ENCODE data around the gene STARD5.

STARD5 gene

DNA sequence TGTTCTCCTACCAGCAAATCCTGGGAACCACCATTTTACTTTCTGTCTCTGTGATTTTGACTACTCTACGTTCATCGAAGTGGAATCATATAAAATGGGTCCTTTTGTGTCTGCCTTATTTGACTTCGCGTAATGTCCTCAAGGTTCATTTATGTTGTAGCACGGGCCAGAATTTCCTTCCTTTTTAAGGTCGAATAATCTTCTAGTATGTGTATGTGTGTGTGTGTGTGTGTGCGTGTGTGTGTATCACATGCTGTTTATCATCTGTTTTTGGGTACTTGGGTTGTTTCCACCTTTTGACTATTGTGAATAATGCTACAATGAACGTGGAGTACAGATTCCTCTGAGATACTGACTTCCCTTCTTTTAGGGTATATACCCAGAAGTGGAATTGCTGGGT is 35.3 kb downstream of the STARD5 start:
- no peak for DNase-seq

DNA sequence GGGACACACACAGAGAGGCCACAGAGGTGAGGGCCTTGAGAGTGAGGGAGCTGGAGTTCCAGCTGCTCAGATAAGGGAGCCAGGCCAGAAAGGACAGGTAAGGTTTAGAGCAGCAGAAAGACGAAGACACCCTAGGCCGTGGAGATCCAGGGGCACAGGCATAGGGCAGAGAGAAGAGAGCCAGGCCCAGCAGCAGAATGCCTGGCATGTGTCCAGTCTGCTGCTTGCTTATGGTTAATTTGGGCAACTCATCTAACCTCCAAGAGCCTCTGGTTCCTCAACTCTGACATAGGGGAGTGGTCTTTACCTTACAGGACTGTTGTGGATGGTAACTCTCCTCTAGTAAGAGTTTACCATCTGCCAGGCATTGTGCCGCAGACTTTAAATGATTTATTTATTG is 35.9 kb downstream of the STARD5 start:
- DNase-seq: no peak

DNA sequence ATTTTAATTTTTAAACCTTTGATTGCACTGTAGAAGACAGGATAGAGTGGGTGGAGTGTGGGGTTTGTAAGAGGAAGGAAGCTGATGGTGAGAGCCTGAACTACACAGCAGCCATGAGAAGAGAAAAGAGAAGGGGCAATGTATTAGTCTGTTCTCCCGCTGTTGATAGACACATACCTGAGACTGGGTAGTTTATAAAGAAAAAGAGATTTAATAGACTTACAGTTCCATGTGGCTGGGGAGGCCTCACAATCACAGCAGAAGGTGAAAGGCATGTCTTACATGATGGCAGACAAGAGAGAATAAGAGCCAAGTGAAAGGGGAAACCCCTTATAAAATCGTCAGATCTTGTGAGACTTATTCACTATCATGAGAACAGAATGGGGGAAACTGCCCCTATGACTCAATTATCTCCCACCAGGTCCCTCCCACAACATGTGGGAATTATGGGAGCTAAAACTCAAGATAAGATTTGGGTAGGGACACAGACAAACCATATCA is 37.3 kb downstream of the STARD5 start:
- DNase-seq: no peak

DNA sequence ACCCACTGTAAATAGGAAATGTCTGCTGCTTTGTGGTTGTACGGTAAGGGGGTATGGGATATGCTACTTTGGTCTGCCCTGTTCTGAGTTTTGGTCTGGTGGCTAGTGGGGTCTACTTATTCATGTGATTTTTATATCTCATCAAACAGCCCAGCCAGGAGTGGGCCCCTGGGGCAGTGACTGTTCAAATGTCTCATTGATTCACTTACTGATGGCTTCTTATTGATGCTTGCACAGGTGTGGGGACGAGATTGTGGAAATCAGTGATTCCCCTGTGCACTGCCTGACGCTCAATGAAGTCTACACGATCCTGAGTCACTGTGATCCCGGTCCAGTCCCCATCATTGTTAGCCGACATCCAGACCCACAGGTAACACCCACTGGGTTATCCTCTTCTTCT is 38.5 kb downstream of the STARD5 start:
- no peak for DNase-seq

DNA sequence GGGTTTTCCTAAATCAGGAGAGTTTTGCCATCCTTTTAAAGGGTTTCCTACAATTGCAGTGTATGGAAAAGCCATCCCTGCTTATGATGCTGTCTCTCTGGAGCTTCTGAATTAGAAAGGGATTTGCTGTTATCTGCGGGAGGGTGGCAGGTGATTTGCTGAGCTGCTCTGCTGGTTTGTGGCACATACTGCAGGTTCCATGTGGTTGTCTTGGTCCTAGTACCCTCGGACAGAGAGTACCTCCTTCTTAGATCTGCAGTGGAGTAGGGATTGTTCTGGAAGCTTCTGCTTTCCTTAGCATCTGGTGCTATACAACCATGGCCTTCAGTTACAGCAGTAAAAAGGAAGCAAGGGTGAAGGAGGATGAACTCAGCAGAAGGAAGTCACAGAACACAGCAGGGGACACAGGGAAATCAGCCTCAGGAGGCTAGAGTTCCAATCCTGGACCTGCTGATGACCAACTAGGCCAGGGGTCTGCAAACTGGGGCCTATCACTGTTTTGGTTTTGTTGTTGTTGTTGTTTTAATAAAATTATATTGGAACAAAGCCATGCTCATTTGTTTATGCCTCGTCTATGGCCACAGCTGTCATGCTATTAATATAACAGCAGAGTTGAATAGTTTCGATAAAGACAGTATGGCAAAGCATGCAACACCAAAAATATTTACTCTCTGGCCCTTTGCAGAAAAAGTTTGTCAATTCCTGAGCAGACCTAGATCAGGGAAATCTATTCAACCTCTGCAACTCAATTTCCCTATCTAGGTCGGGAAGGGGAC is 39.5 kb downstream of the STARD5 start:
- DNase-seq: no peak

DNA sequence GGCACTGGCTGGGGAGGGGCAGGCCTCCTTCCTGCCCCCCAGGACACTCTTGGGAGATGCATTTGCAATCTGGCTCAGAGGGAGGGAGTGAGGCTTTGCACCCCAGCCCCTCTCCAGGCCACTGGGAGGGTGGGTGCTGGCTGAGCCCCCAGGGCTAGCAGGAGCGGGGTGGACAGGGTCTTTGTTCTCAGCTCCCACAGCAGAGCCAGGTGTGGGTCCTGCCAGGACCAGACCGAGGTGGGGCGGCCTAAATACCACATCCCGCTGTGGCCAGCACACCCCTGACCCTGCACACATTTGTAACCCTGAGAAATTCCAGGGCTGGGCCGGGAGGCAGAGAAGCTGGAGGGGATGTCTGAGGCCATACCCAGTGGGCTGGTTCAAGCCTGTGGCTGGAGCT is 41.0 kb downstream of the STARD5 start:
- no peak for DNase-seq

DNA sequence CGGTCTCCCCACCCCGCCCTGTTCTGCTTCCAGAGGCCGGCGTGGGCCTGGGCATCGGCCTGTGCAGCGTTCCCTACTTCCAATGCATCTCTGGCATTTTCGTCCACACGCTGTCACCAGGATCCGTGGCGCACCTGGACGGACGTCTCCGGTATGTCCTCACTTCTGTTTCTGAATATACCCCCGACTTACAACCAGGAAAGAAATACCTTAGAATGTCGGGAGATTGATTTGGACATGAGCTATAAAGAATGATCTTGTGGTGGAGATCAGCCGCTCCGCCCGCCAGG is 41.4 kb downstream of the STARD5 start:
- no peak for DNase-seq

DNA sequence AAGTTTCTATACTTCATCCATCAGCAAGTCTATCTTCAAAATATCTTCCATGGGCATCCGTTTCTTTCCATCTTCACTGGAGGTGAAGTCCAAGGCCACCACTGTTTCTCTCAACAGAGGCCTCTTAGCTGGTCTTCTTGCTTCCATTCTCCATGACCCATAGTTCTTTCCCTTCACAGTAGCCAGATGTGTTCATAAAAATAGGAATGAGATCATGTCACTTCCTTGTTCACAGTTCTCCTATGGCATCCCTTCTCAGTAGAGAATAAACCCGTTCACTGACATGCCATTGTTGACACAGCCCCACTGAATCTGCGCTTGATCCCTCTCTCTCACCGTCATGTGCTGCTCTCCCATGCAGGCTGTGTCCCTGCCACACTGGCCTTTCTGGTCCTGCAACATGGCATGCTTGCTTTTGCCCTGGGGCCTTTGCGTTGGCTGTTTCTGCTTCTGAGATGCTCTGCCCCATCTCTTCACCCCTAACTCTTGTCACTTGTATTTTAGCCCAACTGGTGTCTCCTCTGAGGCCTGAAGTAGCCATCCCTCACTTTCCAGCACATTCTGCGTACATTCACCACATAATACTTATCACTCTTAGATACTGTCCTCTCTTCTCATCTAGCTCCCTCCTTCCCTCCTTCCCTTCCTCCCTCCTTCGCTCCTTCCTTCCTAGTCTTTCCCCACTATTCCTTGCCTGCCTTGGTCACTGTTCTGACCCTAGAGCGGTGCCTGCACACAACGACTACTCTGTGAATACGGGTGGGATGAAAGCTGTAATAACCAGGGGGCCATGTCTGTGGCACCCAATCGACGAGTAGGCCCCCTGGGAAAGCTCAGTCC is 42.0 kb downstream of the STARD5 start:
- DNase-seq: no peak

DNA sequence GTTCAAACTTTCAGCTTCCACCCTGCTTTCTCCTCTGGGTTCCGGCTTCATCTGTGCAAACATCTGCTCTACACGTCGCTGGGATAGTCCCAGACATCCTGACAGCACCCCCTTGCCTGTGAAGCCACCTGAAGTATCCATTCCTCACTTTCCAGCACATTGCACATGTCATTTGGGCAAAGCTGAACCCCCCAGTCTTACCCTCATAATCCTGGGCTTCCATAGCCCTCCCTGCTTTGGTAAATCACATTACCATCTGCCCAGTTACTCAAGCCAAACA is 42.5 kb downstream of the STARD5 start:
- no peak for DNase-seq

DNA sequence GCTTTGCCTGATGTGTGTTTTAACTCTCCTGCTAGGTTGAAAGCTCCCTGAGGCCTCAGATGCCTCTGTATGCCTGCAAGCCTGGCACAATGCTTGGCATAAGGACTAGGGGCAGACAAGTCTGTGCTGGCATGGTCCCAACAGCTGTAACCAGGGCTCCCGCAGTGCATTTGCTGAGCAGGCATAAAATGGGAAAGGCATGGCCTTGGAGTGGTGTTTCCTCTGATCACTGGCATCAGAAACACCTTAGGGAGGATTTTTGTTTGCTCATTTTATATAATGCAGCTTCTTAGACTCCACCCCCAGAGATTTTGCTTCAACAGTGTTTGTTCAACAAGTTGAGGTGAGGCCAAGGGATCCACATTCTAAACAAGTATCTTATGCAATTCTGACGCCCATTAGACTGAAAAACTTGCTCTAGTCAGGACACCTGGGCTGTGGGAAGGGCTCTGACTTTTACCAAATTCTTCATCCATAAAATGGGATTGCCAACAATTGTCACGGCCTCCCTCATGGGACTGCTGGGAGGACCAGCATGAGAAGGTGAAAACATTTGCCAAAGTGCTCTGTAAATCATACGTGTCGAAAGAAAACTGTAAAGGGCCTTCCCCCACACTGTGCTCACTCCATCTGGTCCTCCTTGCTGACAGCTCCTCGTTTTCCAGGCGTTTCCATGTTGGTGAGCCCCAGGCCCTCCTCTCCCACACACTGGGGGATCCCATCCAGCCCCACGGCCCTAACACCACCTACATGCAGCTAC is 43.1 kb downstream of the STARD5 start:
- no peak for DNase-seq

DNA sequence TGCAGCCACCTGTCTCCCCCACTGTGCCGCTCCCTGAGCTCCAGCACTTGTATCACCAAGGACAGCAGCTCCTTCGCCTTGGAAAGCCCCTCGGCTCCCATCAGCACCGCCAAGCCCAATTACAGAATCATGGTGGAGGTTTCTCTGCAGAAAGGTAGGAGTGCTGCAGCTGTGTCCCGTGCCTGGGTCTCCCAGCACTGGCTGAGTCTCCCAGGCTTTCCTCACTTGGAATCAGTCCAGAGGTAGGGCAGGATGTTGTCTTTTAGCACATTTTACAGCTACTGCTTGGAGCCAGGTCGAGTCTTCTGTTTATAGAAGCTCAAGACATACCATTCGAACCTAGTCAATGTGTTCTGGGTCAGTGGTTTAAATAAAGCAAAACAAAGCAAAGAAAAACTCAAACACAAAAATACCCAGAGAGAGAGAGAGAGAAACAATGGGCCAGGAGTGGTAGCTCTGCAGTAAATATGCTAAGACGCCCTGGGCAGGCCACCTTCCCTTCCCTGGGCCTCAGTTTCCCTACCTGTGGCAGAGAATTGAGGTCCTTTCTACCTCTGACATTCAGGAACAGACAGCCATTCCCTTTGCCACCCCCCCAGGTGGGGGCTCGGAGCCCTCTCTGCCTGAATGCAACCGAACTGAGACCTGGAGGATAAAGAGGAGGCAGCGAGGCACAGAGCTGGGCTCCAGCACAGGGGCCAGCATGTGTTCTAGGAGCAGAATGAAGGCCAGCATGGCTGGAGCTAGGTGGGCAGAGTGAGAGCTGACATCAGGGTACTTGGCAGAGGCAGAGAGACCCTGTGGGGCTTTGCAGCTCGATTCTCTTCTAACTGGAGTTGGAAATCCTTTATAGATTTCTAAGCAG is 44.1 kb downstream of the STARD5 start:
- DNase-seq: no peak

DNA sequence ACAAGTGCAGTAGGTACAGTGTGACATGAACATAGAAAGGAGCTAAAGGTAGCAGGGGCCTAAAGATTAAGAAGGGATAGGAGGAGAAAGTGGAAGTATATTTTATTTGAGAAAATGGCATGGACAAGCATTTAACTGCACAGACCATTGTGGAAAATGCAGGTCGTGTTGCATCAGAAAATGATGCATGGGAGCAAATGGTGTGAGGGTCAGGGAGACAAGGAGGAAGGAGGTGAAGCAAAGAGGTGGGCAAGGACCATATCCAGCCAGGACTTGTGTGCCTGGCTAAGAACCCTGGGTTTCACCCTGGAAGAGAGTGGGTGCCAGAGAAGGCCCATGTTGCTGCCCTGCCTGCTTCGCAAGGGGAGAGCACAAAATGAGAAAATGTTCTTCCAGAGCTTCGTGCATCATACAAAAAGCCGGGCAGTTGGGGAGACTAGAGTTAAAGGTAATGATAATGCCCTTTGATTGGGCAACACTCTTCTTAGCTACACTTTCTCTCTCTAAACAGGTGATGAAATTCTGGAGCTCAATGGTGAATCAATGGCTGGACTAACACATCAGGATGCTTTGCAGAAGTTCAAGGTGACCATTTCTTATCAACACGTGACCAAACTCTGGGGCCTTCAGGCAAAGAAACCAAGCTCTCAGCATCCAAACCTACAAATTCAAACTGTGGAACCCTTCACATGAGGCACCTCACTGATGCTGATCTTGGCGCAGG is 45.5 kb downstream of the STARD5 start:
- no peak for DNase-seq

DNA sequence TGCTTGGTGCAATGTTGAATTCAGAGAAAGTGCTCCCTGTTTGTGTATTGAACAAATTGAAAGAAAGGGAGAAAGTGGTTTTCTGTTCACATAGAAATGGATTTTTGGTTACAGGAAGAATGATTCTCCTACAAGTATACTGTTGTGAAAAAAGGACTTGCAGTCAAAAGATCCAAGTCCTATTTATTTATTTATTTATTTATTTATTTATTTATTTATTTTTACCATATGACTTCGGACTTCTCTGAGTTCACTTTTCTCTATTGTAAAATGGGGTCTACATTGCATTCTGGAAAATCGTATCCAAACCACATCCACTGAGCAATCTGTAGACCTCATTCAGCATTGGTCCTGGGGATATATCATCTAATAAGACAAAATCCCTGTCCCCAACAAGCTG is 46.1 kb downstream of the STARD5 start:
- no peak for DNase-seq

DNA sequence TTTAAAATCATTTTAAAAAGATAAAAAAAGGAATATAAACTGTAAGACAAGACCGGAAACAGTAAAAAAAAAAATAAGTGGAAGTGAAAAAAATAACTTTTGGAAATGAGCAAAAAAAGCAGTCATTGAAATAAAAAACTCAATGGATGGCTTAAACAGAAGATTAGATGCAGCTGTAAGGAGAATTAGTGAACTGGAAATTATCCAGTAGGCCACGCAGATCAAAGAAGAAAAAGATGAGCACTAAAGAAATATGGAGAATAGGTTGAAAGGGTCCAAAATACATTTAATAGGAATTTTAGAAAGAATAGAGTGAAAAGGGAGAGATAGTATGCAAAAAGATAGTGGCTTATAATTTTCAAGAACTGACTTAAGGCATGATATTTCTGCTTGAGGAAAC is 47.0 kb downstream of the STARD5 start:
- no peak for DNase-seq

DNA sequence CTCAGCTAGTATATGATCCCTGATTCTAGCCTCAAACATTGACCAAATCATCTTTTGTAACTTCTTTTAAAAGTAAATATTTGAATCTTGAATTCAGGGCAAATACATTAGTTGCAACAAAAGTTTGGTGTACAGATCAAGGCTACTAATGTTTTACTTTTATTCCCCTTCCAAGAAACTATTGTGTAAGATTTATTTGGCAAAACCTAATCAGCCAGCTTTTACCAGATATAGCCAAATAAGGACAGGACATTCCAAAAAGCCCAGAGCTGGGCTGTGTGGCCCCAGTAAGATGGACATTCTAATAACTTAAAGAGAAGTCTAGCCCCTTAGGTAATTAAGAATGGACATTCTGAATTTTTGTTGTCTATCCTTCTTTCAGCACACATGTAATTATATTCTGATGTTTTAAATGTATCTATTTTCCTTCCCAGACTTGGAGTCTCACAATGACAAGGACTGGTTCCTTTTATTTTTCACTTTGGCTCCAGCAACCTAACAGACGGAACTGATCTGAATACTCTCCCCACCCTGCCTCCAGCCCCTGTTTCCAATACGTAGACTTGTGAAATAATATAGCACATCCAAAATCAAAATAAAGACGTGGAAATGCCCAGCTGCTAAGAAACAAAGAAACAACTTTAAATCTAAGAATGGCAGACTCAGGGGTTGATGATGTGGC is 48.1 kb downstream of the STARD5 start:
- DNase-seq: no peak

DNA sequence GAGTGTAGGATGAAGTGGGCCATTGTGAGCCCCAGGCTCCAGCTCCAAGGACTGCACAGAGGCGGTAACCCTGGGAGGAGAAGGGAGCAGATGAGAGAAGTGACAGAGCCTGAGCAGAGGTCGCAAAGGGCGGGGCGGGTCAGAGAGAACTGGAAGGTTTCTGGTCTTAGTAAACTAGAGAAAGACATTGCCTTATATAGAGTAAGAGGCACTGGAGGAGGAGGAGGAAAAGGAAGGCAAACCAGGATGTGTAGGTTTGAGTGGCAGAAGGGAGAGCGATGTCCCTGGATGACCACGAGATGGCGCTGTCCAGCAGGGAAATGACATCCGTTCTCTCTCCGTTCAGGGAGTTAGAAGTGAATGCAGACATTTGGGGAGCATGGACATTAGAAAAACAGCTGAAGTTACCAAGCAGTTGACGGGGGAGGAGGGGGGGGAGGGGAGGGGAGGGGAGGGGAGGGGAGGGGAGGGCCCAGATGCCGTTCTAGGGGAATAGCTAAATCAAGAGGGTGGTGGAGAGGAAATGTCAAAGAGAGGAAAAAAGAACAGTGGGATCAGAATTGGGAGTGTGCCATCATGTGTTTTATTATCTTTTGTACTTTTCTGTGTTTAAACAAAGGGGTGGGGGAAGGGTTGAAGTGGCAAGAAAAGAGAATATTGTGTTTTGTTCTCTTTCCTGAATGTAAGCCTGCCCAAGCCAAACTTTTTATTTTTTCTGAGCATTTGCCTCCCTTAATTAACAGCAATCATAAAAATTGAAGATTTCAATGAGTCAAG is 48.8 kb downstream of the STARD5 start:
- DNase-seq: peak; percentile 73

DNA sequence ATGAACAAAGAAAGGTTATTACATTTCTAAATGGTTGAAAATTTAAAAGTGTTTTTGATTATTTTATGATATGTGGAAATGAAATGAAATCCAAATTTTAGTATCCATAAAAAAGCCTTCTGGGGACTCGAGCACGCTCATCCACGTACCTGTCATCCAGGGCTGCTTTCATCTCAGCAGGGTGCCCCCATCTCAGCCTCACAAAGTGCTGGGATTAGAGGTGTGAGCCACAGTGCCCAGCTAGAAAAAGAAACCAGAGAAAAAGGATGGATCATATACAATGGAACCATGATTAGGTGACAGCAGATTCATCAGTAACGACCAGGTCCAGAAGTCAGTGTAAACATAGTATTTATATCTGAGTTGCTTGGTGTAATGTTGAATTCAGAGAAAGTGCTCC is 49.7 kb downstream of the STARD5 start:
- no peak for DNase-seq

DNA sequence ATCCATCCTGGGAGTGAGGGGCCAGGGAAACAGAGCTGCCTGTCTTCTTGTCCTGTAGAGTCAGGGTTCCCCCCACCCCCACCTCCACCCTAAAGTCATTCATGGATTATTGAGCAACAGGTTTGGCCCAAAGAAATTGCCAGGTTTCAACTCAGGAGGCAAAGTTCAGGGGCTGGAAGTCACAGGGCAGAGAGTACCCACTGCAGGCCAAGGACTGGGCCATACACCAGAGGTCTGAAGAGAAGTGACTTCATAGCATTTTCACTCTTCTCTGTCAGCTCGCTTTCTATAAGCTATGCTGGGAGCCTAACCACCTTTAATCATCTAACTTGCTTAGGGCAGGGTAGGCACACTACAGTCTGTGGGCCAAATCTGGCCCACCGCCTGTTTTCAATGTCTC is 50.1 kb downstream of the STARD5 start:
- no peak for DNase-seq

DNA sequence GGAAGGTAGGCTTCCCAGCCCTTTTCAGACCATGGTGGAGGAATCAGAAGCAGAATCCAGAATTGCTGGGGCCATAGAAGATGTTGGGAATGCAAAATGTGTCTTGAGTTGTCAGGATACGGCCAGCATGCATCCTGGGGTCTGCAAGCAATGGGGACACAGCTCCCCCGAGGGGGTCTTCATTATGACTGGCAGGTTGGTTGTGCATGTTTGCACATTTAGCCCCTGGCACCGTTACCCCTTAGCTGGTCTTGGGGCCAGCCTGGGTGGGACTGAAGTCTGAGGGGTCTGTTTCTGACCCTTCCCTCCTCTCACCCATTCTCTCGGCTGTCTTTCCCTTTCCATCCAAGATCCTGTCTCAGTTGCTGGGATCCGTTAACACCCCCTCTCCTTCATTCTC is 50.7 kb downstream of the STARD5 start:
- no peak for DNase-seq

DNA sequence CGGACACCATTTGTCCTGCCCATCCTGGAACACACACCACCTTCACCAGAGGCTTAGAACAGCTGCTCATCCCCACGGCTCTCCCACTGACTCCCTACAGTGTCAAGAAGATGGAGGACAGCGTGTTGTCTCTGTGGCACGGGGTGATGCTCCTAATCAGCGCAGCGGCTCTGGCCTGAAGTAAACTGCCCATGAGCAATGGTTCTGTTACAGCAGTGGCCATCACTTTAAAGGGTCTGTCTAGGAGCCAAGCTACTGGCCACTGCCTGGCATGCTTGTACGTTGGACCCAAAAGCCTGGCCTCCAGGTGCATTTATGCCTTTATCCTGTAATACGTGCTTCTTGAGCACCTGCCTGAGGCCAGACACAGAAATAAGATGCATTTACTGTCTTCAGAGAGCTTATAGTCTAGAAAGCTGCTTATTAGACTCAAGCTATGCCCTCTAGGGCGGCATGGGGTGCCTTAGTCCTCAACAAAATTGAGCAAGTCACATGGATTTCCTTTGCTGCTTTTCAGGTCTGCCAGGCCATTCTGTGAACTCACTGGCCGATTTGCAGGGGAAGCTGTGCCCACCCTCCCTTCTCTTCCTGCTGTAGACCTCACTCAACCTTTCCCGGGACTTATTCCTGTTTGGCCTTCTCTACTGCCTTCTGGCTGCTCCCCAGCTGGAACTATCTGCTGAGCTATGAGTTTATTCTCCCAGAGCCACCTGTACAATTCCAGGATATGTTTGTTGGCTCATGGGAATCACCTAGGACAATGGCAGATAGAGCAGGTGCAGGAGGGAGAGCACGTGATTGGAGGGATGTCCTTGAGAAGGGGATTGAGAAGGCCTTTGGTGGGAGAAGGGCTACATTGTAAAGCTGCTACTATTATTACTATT is 51.9 kb downstream of the STARD5 start:
- no peak for DNase-seq
